ENCODE data around the gene THTPA. TPM values are rescaled to one million over a fixed set of nuclear protein-coding genes. Genes with fewer than 3 reads are reported as not detected.

The THTPA gene
- total and polyA plus RNA-seq, 9 of the 15 experiments (the other 6 are each of a cell fraction or from before 2014, with no cell fraction given): 2.4 to 8.7 (median 5.2) TPM

- TF ChIP-seq ADNP (tag; IDR thresholded peaks at IDR 0.05) (no peak), RBM15 (IDR thresholded peaks at IDR 0.05; ENCODE audit: insufficient read depth, low read length) (no peak), MAFK (IDR thresholded peaks at IDR 0.05; ENCODE audit: low read length) (no peak), KLF10 (CRISPR knock-in tag; IDR thresholded peaks at IDR 0.05) (no peak), YY1 (IDR thresholded peaks at IDR 0.05; ENCODE audit: borderline replicate concordance in 1 of 3, control insufficient read depth in 1 of 3, extremely low read depth in 1 of 3, insufficient read depth in 3 of 3, insufficient read length in 1 of 3, insufficient replicate concordance in 2 of 3, low read depth in 1 of 3, low read length in 2 of 3) (no peak)
Measured at GRCh38 chr14:23605931-23606585, 50.0 kb downstream of the THTPA start (continued).

- no peaks in the 10 kb centered on the region for H3K79me2 ChIP-seq (ENCODE audit: control insufficient read depth, insufficient read depth, low read length)
- POLR2A ChIA-PET: interaction anchor here (0.6 kb wide), 1 partner anchor 74 kb away, joined by 3 read pairs; no protein-coding TSS in a partner anchor
- in situ Hi-C loops (cut with MboI) (no loop called here), intact Hi-C loops (cut with micrococcal nuclease) (no loop called here)
- no peak for FAIRE-seq
- H3K27ac ChIP-seq (ENCODE audit: extremely low read depth, low read depth, low read length): no peak overlapping the region
- H3K4me2 ChIP-seq (ENCODE audit: insufficient read depth, low read length): no peak overlapping the region
- H3K9ac ChIP-seq (ENCODE audit: insufficient read depth in 1 of 2, low read depth in 2 of 2, low read length in 2 of 2): no peak overlapping the region
- no peaks in the 10 kb centered on the region; a peak in 1 of 5 replicates for H3K4me1 ChIP-seq (replicated peaks in 1 of 2; ENCODE audit: control insufficient read depth in 2 of 2, insufficient read depth in 2 of 2, low read length in 2 of 2)
- CTCF ChIA-PET (ENCODE audit: low intra/inter-chr PET ratio): no interaction called here
- peaks cover 0 to 10% of the 10 kb centered on the region in 2 experiments; a peak in 1 of 5 replicates for H3K27me3 ChIP-seq (ENCODE audit: control insufficient read depth in 2 of 2, insufficient read depth in 2 of 2, low read length in 2 of 2)
- H3K4me3 ChIP-seq: no peak overlapping the region
- no peak for DNase-seq (ENCODE audit: extremely low read depth in 1 of 4, low spot score in 3 of 4)
- TF ChIP-seq ZBTB8A (IDR thresholded peaks at IDR 0.05; ENCODE audit: partially characterized antibody) (no peak), FOSL1 (tag; conservative IDR thresholded peaks at IDR 0.05) (no peak), NEUROD1 (IDR thresholded peaks at IDR 0.05; ENCODE audit: borderline replicate concordance, low read depth, low read length, partially characterized antibody) (no peak)
- H3K9me1 ChIP-seq (ENCODE audit: control insufficient read depth, insufficient read depth, low read length): no peaks in the 10 kb centered on the region
- no peak overlapping the region for H2AFZ ChIP-seq (ENCODE audit: low read depth, low read length)
- WGBS (ENCODE audit: insufficient coverage, low coverage, missing lambda C conversion rate): 0% methylated on average over 1 of the region's 1 CpG
- no peaks in the 10 kb centered on the region for H3K36me3 ChIP-seq (ENCODE audit: control insufficient read depth, insufficient read depth, low read length)
- BruUV-seq (replicated peaks): no TSS peak
- H3K9me3 ChIP-seq (replicated peaks; ENCODE audit: control insufficient read depth, insufficient read depth, low read depth, low read length): no peaks in the 10 kb centered on the region
- no peaks in the 10 kb centered on the region for H4K20me1 ChIP-seq (replicated peaks; ENCODE audit: control insufficient read depth, insufficient read depth, low read length)
- no peak for ATAC-seq
Measured at GRCh38 chr14:23608454-23608853, 52.4 kb downstream of the THTPA start.
